ENCODE results near the gene UNKL. TPM values are rescaled to one million over a fixed set of nuclear protein-coding genes. Genes with fewer than 3 reads are reported as not detected.
A peak's percentile ranks its signal among the peaks of the same experiment; 100 is the strongest.

Gene UNKL
- total RNA-seq, 3 donors from 2014 or later (not counting 1 experiment from before 2014, with no cell fraction given): 114 to 130 (median 127) TPM

- Mint-ChIP-seq H3K4me3 (peak overlapping the region; percentile 86), H3K9me3 (no peaks in the 10 kb centered on the region), H3K4me1 (peaks cover 27 to 47% of the 10 kb centered on the region in 2 donors), H3K27ac (peak overlapping the region; percentile 43 to 80), H3K27me3 (ENCODE audit: low read depth in 2 of 2) (no peaks in the 10 kb centered on the region), H3K36me3 (no peaks in the 10 kb centered on the region)
- DNase-seq (no peak), ATAC-seq (no peak)
- no peaks in the 10 kb centered on the region for H3K27me3 ChIP-seq (ENCODE audit: control insufficient read depth, insufficient read depth, low read length)
- WGBS (ENCODE audit: insufficient coverage): 92% methylated on average over 19 of the region's 19 CpGs
- H3K9me3 ChIP-seq (ENCODE audit: control insufficient read depth, insufficient read depth, low read length): no peaks in the 10 kb centered on the region
- H3K4me1 ChIP-seq (ENCODE audit: control insufficient read depth, insufficient read depth, low read length): peaks cover 25% of the 10 kb centered on the region
- H3K4me3 ChIP-seq (ENCODE audit: low read length): peak overlapping the region; percentile 24
- intact Hi-C loops (cut with micrococcal nuclease): loop anchor here (10.0 kb wide), 1 partner anchor 354 kb away; the partner anchor contains the start of gene MAPK8IP3
- no peak overlapping the region for H3K27ac ChIP-seq (ENCODE audit: low read length)
- no peak for TF ChIP-seq CTCF (IDR thresholded peaks at IDR 0.05)
- H3K36me3 ChIP-seq (ENCODE audit: control insufficient read depth, insufficient read depth, low read length): peaks cover 12% of the 10 kb centered on the region
Measured at GRCh38 chr16:1350691-1351090, 63.8 kb downstream of the UNKL start.

GRCh38 chr16:1349951-1350350 lies 64.6 kb downstream of the UNKL start:
- intact Hi-C loops (cut with micrococcal nuclease): loop anchor here (10.0 kb wide), 1 partner anchor 355 kb away; the partner anchor contains the start of gene MAPK8IP3
- H3K27ac Mint-ChIP-seq: peak overlapping the region; percentile 43 to 80
- peaks cover 12% of the 10 kb centered on the region for H3K36me3 ChIP-seq (ENCODE audit: control insufficient read depth, insufficient read depth, low read length)
- H3K27me3 ChIP-seq (ENCODE audit: control insufficient read depth, insufficient read depth, low read length): no peaks in the 10 kb centered on the region
- whole genome bisulfite sequencing (ENCODE audit: insufficient coverage): 95% methylated on average over 17 of the region's 17 CpGs
- ATAC-seq (no peak), DNase-seq (no peak)
- H3K36me3 Mint-ChIP-seq: no peaks in the 10 kb centered on the region
- no peaks in the 10 kb centered on the region for H3K9me3 Mint-ChIP-seq
- H3K4me1 Mint-ChIP-seq: peaks cover 23 to 39% of the 10 kb centered on the region in 2 donors
- no peaks in the 10 kb centered on the region for H3K27me3 Mint-ChIP-seq (ENCODE audit: low read depth in 2 of 2)
- no peak overlapping the region for H3K27ac ChIP-seq (ENCODE audit: low read length)
- no peaks in the 10 kb centered on the region for H3K9me3 ChIP-seq (ENCODE audit: control insufficient read depth, insufficient read depth, low read length)
- H3K4me1 ChIP-seq (ENCODE audit: control insufficient read depth, insufficient read depth, low read length): peaks cover 25% of the 10 kb centered on the region
- H3K4me3 Mint-ChIP-seq: peak overlapping the region; percentile 86
- TF ChIP-seq CTCF (IDR thresholded peaks at IDR 0.05): no peak
- no peak overlapping the region for H3K4me3 ChIP-seq (ENCODE audit: low read length)

GRCh38 chr16:1349351-1349750 lies 65.2 kb downstream of the UNKL start:
- ATAC-seq (no peak), DNase-seq (no peak)
- Histone ChIP-seq H3K27ac (ENCODE audit: low read length) (no peak overlapping the region), H3K9me3 (ENCODE audit: control insufficient read depth, insufficient read depth, low read length) (no peaks in the 10 kb centered on the region), H3K4me1 (ENCODE audit: control insufficient read depth, insufficient read depth, low read length) (peaks cover 25% of the 10 kb centered on the region), H3K4me3 (ENCODE audit: low read length) (no peak overlapping the region), H3K36me3 (ENCODE audit: control insufficient read depth, insufficient read depth, low read length) (peaks cover 12% of the 10 kb centered on the region), H3K27me3 (ENCODE audit: control insufficient read depth, insufficient read depth, low read length) (no peaks in the 10 kb centered on the region)
- H3K4me1 Mint-ChIP-seq: peaks cover 18 to 35% of the 10 kb centered on the region in 2 donors
- no peaks in the 10 kb centered on the region for H3K27me3 Mint-ChIP-seq (ENCODE audit: low read depth in 2 of 2)
- no peak overlapping the region for H3K27ac Mint-ChIP-seq
- TF ChIP-seq CTCF (IDR thresholded peaks at IDR 0.05): no peak
- H3K9me3 Mint-ChIP-seq: no peaks in the 10 kb centered on the region
- WGBS (ENCODE audit: insufficient coverage): 96% methylated on average over 16 of the region's 16 CpGs
- no peak overlapping the region for H3K4me3 Mint-ChIP-seq
- intact Hi-C loops (cut with micrococcal nuclease): no loop called here
- H3K36me3 Mint-ChIP-seq: no peaks in the 10 kb centered on the region

GRCh38 chr16:1348926-1349325 lies 65.6 kb downstream of the UNKL start:
- Mint-ChIP-seq H3K27ac (no peak overlapping the region), H3K36me3 (no peaks in the 10 kb centered on the region), H3K27me3 (ENCODE audit: low read depth in 2 of 2) (no peaks in the 10 kb centered on the region), H3K4me3 (no peak overlapping the region), H3K9me3 (no peaks in the 10 kb centered on the region), H3K4me1 (peaks cover 18 to 33% of the 10 kb centered on the region in 2 donors)
- DNase-seq (no peak), ATAC-seq (no peak)
- no peak for TF ChIP-seq CTCF (IDR thresholded peaks at IDR 0.05)
- intact Hi-C loops (cut with micrococcal nuclease): no loop called here
- H3K4me1 ChIP-seq (ENCODE audit: control insufficient read depth, insufficient read depth, low read length): peaks cover 25% of the 10 kb centered on the region
- H3K27me3 ChIP-seq (ENCODE audit: control insufficient read depth, insufficient read depth, low read length): no peaks in the 10 kb centered on the region
- H3K9me3 ChIP-seq (ENCODE audit: control insufficient read depth, insufficient read depth, low read length): no peaks in the 10 kb centered on the region
- H3K27ac ChIP-seq (ENCODE audit: low read length): no peak overlapping the region
- 96% methylated on average over 14 of the region's 14 CpGs for WGBS (ENCODE audit: insufficient coverage)
- no peak overlapping the region for H3K4me3 ChIP-seq (ENCODE audit: low read length)
- peaks cover 12% of the 10 kb centered on the region for H3K36me3 ChIP-seq (ENCODE audit: control insufficient read depth, insufficient read depth, low read length)
